ENCODE results near the gene YWHAG. TPM values are rescaled to one million over a fixed set of nuclear protein-coding genes. Genes with fewer than 3 reads are reported as not detected.
A peak's percentile ranks its signal among the peaks of the same experiment; 100 is the strongest.

YWHAG gene
- total and polyA plus RNA-seq, 4 donors, result 11.6 to 46.7 (median 43.5) TPM

DNA sequence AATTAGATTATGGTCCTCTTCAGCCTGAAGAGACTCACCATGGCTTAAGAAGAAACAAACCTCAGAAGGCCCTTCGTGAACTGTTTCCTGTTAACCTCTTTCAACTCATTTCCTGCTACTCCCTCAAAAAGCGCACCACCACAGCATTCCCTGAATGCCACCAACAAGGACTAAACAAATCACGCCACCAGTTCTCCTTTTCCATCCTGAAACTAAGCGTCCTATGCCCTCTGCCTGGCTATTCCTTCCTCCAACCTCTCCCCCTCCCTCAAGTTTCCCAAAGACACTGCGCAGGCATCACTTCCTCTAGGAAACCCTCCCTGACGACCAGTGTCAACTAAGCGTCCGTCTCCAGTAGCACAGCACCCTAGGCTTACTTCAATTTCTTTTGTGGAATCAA lies 12.0 kb downstream of the YWHAG start:
- no peaks in the 10 kb centered on the region for H3K27me3 ChIP-seq (ENCODE audit: control insufficient read depth in 4 of 4, insufficient read depth in 4 of 4, low read length in 3 of 4)
- H3K27ac ChIP-seq (ENCODE audit: low read depth in 1 of 2, low read length in 2 of 2), result peak overlapping the region in 1 of 2 donors; percentile 23
- WGBS, result 69% methylated on average over 8 of the region's 8 CpGs
- peaks cover 4 to 47% (median 30%) of the 10 kb centered on the region in 4 donors for H3K4me1 ChIP-seq (ENCODE audit: control insufficient read depth in 4 of 4, insufficient read depth in 4 of 4, low read length in 3 of 4)
- H3K9ac ChIP-seq (ENCODE audit: low read depth in 1 of 2, low read length in 2 of 2), result no peak overlapping the region
- no peaks in the 10 kb centered on the region for H3K9me3 ChIP-seq (ENCODE audit: control insufficient read depth in 4 of 4, low read length in 3 of 4)
- TF ChIP-seq NR2F2 (IDR thresholded peaks at IDR 0.05) (peak; percentile 85), REST (IDR thresholded peaks at IDR 0.05) (no peak)
- no peak overlapping the region for H3K4me3 ChIP-seq (ENCODE audit: low read depth in 1 of 3, low read length in 3 of 3)
- no peak for DNase-seq (ENCODE audit: low spot score)
- H3K36me3 ChIP-seq (ENCODE audit: control insufficient read depth in 4 of 4, insufficient read depth in 3 of 4, low read depth in 1 of 4, low read length in 3 of 4), result peaks cover 7 to 22% (median 16%) of the 10 kb centered on the region in 4 donors

DNA sequence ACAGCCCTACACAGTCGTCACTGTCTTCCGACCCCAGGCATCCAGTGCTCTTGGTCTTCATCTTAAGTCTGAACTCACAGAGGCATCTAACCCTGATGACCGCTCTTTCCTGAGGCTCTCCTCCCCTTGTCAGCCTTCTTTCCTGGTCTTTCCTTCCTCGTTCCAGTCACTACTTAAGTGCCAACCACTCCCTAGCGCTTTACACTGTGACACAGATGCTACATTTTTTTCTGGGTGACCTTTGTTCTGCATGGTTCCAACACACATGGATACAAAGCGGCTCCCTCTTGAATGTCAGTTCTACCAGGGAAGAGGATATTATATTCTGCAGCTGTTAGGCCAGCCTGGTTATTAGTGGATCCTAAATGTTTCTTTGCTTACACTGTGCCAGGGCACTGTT lies 12.7 kb downstream of the YWHAG start:
- peaks cover 7 to 22% (median 16%) of the 10 kb centered on the region in 4 donors for H3K36me3 ChIP-seq (ENCODE audit: control insufficient read depth in 4 of 4, insufficient read depth in 3 of 4, low read depth in 1 of 4, low read length in 3 of 4)
- no peak overlapping the region for H3K4me3 ChIP-seq (ENCODE audit: low read depth in 1 of 3, low read length in 3 of 3)
- WGBS, result 79% methylated on average over 6 of the region's 6 CpGs
- peak overlapping the region in 1 of 2 donors; percentile 23 for H3K27ac ChIP-seq (ENCODE audit: low read depth in 1 of 2, low read length in 2 of 2)
- DNase-seq (ENCODE audit: low spot score), result no peak
- H3K9me3 ChIP-seq (ENCODE audit: control insufficient read depth in 4 of 4, low read length in 3 of 4), result no peaks in the 10 kb centered on the region
- H3K9ac ChIP-seq (ENCODE audit: low read depth in 1 of 2, low read length in 2 of 2), result no peak overlapping the region
- no peaks in the 10 kb centered on the region for H3K27me3 ChIP-seq (ENCODE audit: control insufficient read depth in 4 of 4, insufficient read depth in 4 of 4, low read length in 3 of 4)
- H3K4me1 ChIP-seq (ENCODE audit: control insufficient read depth in 4 of 4, insufficient read depth in 4 of 4, low read length in 3 of 4), result peaks cover 4 to 47% (median 30%) of the 10 kb centered on the region in 4 donors
- no peak for TF ChIP-seq YY1 (IDR thresholded peaks at IDR 0.05)
- no peak for TF ChIP-seq TAF1 (conservative IDR thresholded peaks at IDR 0.05)
- TF ChIP-seq, protein P1, sequence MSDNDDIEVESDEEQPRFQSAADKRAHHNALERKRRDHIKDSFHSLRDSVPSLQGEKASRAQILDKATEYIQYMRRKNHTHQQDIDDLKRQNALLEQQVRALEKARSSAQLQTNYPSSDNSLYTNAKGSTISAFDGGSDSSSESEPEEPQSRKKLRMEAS (IDR thresholded peaks at IDR 0.05), result no peak
- TF ChIP-seq, protein P2, sequence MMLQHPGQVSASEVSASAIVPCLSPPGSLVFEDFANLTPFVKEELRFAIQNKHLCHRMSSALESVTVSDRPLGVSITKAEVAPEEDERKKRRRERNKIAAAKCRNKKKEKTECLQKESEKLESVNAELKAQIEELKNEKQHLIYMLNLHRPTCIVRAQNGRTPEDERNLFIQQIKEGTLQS (IDR thresholded peaks at IDR 0.05), result no peak
- TF ChIP-seq, protein P3, sequence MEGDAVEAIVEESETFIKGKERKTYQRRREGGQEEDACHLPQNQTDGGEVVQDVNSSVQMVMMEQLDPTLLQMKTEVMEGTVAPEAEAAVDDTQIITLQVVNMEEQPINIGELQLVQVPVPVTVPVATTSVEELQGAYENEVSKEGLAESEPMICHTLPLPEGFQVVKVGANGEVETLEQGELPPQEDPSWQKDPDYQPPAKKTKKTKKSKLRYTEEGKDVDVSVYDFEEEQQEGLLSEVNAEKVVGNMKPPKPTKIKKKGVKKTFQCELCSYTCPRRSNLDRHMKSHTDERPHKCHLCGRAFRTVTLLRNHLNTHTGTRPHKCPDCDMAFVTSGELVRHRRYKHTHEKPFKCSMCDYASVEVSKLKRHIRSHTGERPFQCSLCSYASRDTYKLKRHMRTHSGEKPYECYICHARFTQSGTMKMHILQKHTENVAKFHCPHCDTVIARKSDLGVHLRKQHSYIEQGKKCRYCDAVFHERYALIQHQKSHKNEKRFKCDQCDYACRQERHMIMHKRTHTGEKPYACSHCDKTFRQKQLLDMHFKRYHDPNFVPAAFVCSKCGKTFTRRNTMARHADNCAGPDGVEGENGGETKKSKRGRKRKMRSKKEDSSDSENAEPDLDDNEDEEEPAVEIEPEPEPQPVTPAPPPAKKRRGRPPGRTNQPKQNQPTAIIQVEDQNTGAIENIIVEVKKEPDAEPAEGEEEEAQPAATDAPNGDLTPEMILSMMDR (IDR thresholded peaks at IDR 0.05; ENCODE audit: low read depth, low read length, missing input control), result no peak
- TF ChIP-seq GABPA (IDR thresholded peaks at IDR 0.05 in 1 of 2, conservative IDR thresholded peaks at IDR 0.05 in 1 of 2), result no peak
- peak in 1 of 2 donors; percentile 9 for TF ChIP-seq RXRA (IDR thresholded peaks at IDR 0.05)
- no peak for TF ChIP-seq FOXA2 (IDR thresholded peaks at IDR 0.05)
- TF ChIP-seq EGR1 (IDR thresholded peaks at IDR 0.05; ENCODE audit: low read depth in 2 of 2), result no peak
- TF ChIP-seq JUND (IDR thresholded peaks at IDR 0.05), result no peak
- TF ChIP-seq HNF4G (IDR thresholded peaks at IDR 0.05), result peak; percentile 41
- TF ChIP-seq SP1 (IDR thresholded peaks at IDR 0.05), result peak; percentile 42
- TF ChIP-seq, protein P4, sequence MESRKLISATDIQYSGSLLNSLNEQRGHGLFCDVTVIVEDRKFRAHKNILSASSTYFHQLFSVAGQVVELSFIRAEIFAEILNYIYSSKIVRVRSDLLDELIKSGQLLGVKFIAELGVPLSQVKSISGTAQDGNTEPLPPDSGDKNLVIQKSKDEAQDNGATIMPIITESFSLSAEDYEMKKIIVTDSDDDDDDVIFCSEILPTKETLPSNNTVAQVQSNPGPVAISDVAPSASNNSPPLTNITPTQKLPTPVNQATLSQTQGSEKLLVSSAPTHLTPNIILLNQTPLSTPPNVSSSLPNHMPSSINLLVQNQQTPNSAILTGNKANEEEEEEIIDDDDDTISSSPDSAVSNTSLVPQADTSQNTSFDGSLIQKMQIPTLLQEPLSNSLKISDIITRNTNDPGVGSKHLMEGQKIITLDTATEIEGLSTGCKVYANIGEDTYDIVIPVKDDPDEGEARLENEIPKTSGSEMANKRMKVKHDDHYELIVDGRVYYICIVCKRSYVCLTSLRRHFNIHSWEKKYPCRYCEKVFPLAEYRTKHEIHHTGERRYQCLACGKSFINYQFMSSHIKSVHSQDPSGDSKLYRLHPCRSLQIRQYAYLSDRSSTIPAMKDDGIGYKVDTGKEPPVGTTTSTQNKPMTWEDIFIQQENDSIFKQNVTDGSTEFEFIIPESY (IDR thresholded peaks at IDR 0.05), result no peak
- no peak for TF ChIP-seq REST (IDR thresholded peaks at IDR 0.05)
- TF ChIP-seq FOXA1 (IDR thresholded peaks at IDR 0.05), result no peak
- TF ChIP-seq HNF4A (conservative IDR thresholded peaks at IDR 0.05), result peak; percentile 67 to 68
